ENCODE measurements around the gene PCDH15.

Gene PCDH15

GRCh38 chr10:54148508-54148907 lies 652.5 kb downstream of the PCDH15 start:
- H3K27me3 ChIP-seq (ENCODE audit: insufficient read depth, low read length), result no peaks in the 10 kb centered on the region
- H3K79me2 ChIP-seq (ENCODE audit: control insufficient read depth, insufficient read depth, low read length, unreplicated experiment), result no peaks in the 10 kb centered on the region
- H2AFZ ChIP-seq (ENCODE audit: low read length, unreplicated experiment), result no peak overlapping the region
- H3K4me1 ChIP-seq (ENCODE audit: control insufficient read depth, insufficient read depth, low read length, unreplicated experiment), result no peaks in the 10 kb centered on the region
- H3K27ac ChIP-seq (ENCODE audit: low read depth, low read length), result no peak overlapping the region
- no peak overlapping the region for H3K4me3 ChIP-seq (ENCODE audit: low read depth, low read length)
- H3K36me3 ChIP-seq (ENCODE audit: insufficient read depth, low read length), result no peaks in the 10 kb centered on the region

DNA sequence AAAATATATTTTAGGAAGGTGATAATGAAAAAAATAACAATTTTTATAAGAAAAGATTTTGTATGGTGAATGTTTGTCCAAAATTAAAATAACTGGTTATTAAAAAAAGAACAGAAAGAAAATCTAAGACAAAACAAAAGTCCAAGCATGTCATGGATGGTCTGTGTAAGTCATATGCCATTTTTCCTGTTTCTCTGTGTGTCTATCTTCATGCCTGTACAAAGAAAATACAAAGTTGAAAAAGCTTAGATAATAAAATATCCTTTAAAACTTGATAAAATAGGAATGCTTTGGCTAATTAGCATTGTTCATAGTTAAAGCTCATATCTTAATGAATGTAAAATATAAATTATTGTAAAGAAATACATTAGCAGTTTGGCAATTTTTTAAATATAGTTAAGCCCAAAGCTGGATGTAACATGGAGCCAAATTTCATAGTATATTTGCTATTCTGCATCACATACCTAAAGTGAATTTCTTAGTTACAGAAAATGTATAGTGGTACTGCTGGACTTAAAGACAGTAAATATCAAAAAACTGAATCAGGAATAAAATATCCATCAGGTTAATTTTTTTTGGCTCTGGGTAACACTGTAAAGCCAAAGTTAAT lies 661.1 kb downstream of the PCDH15 start:
- H3K79me2 ChIP-seq (ENCODE audit: control insufficient read depth, insufficient read depth, low read length, unreplicated experiment), result no peaks in the 10 kb centered on the region
- H3K36me3 ChIP-seq (ENCODE audit: insufficient read depth, low read length), result no peaks in the 10 kb centered on the region
- H3K27ac ChIP-seq (ENCODE audit: low read depth, low read length), result no peak overlapping the region
- no peaks in the 10 kb centered on the region for H3K27me3 ChIP-seq (ENCODE audit: insufficient read depth, low read length)
- no peaks in the 10 kb centered on the region for H3K4me1 ChIP-seq (ENCODE audit: control insufficient read depth, insufficient read depth, low read length, unreplicated experiment)
- H3K4me3 ChIP-seq (ENCODE audit: low read depth, low read length), result no peak overlapping the region
- H2AFZ ChIP-seq (ENCODE audit: low read length, unreplicated experiment), result no peak overlapping the region

DNA sequence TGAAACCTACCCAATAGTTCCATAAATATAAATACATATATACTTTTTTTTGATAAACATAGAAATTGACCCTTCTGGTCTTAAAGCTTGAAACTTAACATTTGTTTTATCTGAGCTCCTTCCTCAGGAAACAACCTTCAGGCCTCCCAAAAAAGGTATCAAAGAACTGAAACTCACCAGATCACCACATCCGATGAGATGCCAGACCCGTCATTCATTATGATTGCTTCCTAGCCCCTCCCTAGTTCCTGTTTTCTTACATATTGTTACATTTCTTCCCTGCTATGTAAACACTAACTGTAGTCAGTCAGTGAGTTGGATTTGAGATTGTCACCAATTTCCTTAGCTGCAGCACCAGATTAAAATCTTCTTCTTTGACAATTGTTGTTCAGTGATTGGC lies 663.6 kb downstream of the PCDH15 start:
- Histone ChIP-seq H3K36me3 (ENCODE audit: insufficient read depth, low read length) (no peaks in the 10 kb centered on the region), H3K79me2 (ENCODE audit: control insufficient read depth, insufficient read depth, low read length, unreplicated experiment) (no peaks in the 10 kb centered on the region), H3K4me1 (ENCODE audit: control insufficient read depth, insufficient read depth, low read length, unreplicated experiment) (no peaks in the 10 kb centered on the region), H2AFZ (ENCODE audit: low read length, unreplicated experiment) (no peak overlapping the region), H3K27me3 (ENCODE audit: insufficient read depth, low read length) (no peaks in the 10 kb centered on the region), H3K4me3 (ENCODE audit: low read depth, low read length) (no peak overlapping the region), H3K27ac (ENCODE audit: low read depth, low read length) (no peak overlapping the region)

DNA sequence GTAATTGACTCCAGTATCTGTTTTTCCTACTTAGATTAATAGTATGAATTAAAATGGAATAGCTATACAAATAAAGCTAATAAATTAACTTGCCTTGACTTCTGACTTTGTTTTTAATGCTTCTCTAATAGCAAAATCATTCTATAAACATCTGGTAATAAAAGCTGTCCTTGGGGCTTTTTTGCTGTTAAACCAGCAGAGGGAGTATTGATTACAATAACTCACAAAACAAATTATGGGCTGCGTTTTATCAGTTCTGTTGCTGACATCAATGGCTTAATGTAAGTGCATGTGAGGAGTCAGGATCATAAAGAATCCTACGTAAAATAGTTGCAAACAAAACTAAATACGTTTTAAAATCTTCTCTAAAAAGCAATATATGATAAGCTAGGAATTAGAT lies 667.8 kb downstream of the PCDH15 start:
- Histone ChIP-seq H3K4me3 (ENCODE audit: low read depth, low read length) (no peak overlapping the region), H3K79me2 (ENCODE audit: control insufficient read depth, insufficient read depth, low read length, unreplicated experiment) (no peaks in the 10 kb centered on the region), H2AFZ (ENCODE audit: low read length, unreplicated experiment) (no peak overlapping the region), H3K27me3 (ENCODE audit: insufficient read depth, low read length) (no peaks in the 10 kb centered on the region), H3K4me1 (ENCODE audit: control insufficient read depth, insufficient read depth, low read length, unreplicated experiment) (no peaks in the 10 kb centered on the region), H3K27ac (ENCODE audit: low read depth, low read length) (no peak overlapping the region), H3K36me3 (ENCODE audit: insufficient read depth, low read length) (no peaks in the 10 kb centered on the region)

- no peaks in the 10 kb centered on the region for H3K36me3 ChIP-seq (ENCODE audit: insufficient read depth, low read length)
- no peak overlapping the region for H3K4me3 ChIP-seq (ENCODE audit: low read depth, low read length)
- no peaks in the 10 kb centered on the region for H3K4me1 ChIP-seq (ENCODE audit: control insufficient read depth, insufficient read depth, low read length, unreplicated experiment)
- no peaks in the 10 kb centered on the region for H3K27me3 ChIP-seq (ENCODE audit: insufficient read depth, low read length)
- H3K79me2 ChIP-seq (ENCODE audit: control insufficient read depth, insufficient read depth, low read length, unreplicated experiment), result no peaks in the 10 kb centered on the region
- H2AFZ ChIP-seq (ENCODE audit: low read length, unreplicated experiment), result no peak overlapping the region
- H3K27ac ChIP-seq (ENCODE audit: low read depth, low read length), result no peak overlapping the region
These were observed 669.2 kb downstream of the PCDH15 start for GRCh38 chr10:54131833-54132232.

- Histone ChIP-seq H3K36me3 (ENCODE audit: insufficient read depth, low read length) (no peaks in the 10 kb centered on the region), H3K79me2 (ENCODE audit: control insufficient read depth, insufficient read depth, low read length, unreplicated experiment) (no peaks in the 10 kb centered on the region), H3K27ac (ENCODE audit: low read depth, low read length) (no peak overlapping the region), H2AFZ (ENCODE audit: low read length, unreplicated experiment) (no peak overlapping the region), H3K4me1 (ENCODE audit: control insufficient read depth, insufficient read depth, low read length, unreplicated experiment) (no peaks in the 10 kb centered on the region), H3K27me3 (ENCODE audit: insufficient read depth, low read length) (no peaks in the 10 kb centered on the region), H3K4me3 (ENCODE audit: low read depth, low read length) (no peak overlapping the region)
These were observed 670.6 kb downstream of the PCDH15 start for GRCh38 chr10:54130394-54130793.

- H3K27ac ChIP-seq (ENCODE audit: low read depth, low read length), result no peak overlapping the region
- H3K4me1 ChIP-seq (ENCODE audit: control insufficient read depth, insufficient read depth, low read length, unreplicated experiment), result no peaks in the 10 kb centered on the region
- no peaks in the 10 kb centered on the region for H3K27me3 ChIP-seq (ENCODE audit: insufficient read depth, low read length)
- H3K4me3 ChIP-seq (ENCODE audit: low read depth, low read length), result no peak overlapping the region
- H2AFZ ChIP-seq (ENCODE audit: low read length, unreplicated experiment), result no peak overlapping the region
- no peaks in the 10 kb centered on the region for H3K79me2 ChIP-seq (ENCODE audit: control insufficient read depth, insufficient read depth, low read length, unreplicated experiment)
- no peaks in the 10 kb centered on the region for H3K36me3 ChIP-seq (ENCODE audit: insufficient read depth, low read length)
These were observed 675.8 kb downstream of the PCDH15 start for GRCh38 chr10:54125098-54125747.

DNA sequence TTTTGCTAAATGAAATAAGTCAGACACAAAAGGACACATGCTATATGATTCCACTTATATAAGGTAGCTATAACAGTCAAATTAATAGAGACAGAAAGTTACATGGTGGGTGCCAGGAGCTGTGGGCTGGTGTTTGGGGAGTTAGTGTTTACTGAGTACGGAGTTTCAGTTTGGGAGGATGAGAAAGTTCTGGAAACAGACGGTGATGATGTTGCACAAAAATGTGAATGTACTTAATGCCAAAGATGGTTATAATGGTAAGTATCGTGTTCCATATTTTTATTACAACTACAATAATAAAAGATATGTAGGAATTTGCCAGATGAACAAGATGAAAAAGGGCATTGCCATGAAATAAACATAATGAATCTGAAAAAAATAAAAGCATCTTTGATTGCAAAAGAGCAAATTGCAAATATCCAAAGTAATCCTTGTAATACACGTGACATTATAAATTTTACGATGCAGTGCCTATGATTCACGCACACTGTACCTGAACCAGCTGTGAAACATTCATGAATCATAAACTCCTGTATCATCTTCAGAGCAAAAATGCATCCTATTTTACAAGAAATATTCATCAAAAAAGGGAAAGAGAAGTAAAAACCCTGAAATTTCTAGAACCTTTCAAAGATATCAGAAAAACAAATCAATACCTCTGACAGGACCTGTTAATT lies 676.7 kb downstream of the PCDH15 start:
- H3K36me3 ChIP-seq (ENCODE audit: insufficient read depth, low read length), result no peaks in the 10 kb centered on the region
- no peak overlapping the region for H3K27ac ChIP-seq (ENCODE audit: low read depth, low read length)
- no peak overlapping the region for H3K4me3 ChIP-seq (ENCODE audit: low read depth, low read length)
- no peak overlapping the region for H2AFZ ChIP-seq (ENCODE audit: low read length, unreplicated experiment)
- no peaks in the 10 kb centered on the region for H3K79me2 ChIP-seq (ENCODE audit: control insufficient read depth, insufficient read depth, low read length, unreplicated experiment)
- no peaks in the 10 kb centered on the region for H3K4me1 ChIP-seq (ENCODE audit: control insufficient read depth, insufficient read depth, low read length, unreplicated experiment)
- no peaks in the 10 kb centered on the region for H3K27me3 ChIP-seq (ENCODE audit: insufficient read depth, low read length)

GRCh38 chr10:54120806-54121205 lies 680.2 kb downstream of the PCDH15 start:
- no peaks in the 10 kb centered on the region for H3K79me2 ChIP-seq (ENCODE audit: control insufficient read depth, insufficient read depth, low read length, unreplicated experiment)
- H3K4me3 ChIP-seq (ENCODE audit: low read depth, low read length), result no peak overlapping the region
- no peaks in the 10 kb centered on the region for H3K27me3 ChIP-seq (ENCODE audit: insufficient read depth, low read length)
- H2AFZ ChIP-seq (ENCODE audit: low read length, unreplicated experiment), result no peak overlapping the region
- H3K4me1 ChIP-seq (ENCODE audit: control insufficient read depth, insufficient read depth, low read length, unreplicated experiment), result no peaks in the 10 kb centered on the region
- H3K27ac ChIP-seq (ENCODE audit: low read depth, low read length), result no peak overlapping the region
- no peaks in the 10 kb centered on the region for H3K36me3 ChIP-seq (ENCODE audit: insufficient read depth, low read length)

GRCh38 chr10:54108961-54109360 lies 692.1 kb downstream of the PCDH15 start:
- H3K4me1 ChIP-seq (ENCODE audit: control insufficient read depth, insufficient read depth, low read length, unreplicated experiment), result no peaks in the 10 kb centered on the region
- no peak overlapping the region for H3K4me3 ChIP-seq (ENCODE audit: low read depth, low read length)
- no peaks in the 10 kb centered on the region for H3K27me3 ChIP-seq (ENCODE audit: insufficient read depth, low read length)
- no peak overlapping the region for H3K27ac ChIP-seq (ENCODE audit: low read depth, low read length)
- H2AFZ ChIP-seq (ENCODE audit: low read length, unreplicated experiment), result no peak overlapping the region
- no peaks in the 10 kb centered on the region for H3K79me2 ChIP-seq (ENCODE audit: control insufficient read depth, insufficient read depth, low read length, unreplicated experiment)
- H3K36me3 ChIP-seq (ENCODE audit: insufficient read depth, low read length), result no peaks in the 10 kb centered on the region

GRCh38 chr10:54096892-54097291 lies 704.1 kb downstream of the PCDH15 start:
- no peaks in the 10 kb centered on the region for H3K36me3 ChIP-seq (ENCODE audit: insufficient read depth, low read length)
- no peak overlapping the region for H2AFZ ChIP-seq (ENCODE audit: low read length, unreplicated experiment)
- no peak overlapping the region for H3K27ac ChIP-seq (ENCODE audit: low read depth, low read length)
- no peaks in the 10 kb centered on the region for H3K27me3 ChIP-seq (ENCODE audit: insufficient read depth, low read length)
- no peak overlapping the region for H3K4me3 ChIP-seq (ENCODE audit: low read depth, low read length)
- no peaks in the 10 kb centered on the region for H3K79me2 ChIP-seq (ENCODE audit: control insufficient read depth, insufficient read depth, low read length, unreplicated experiment)
- H3K4me1 ChIP-seq (ENCODE audit: control insufficient read depth, insufficient read depth, low read length, unreplicated experiment), result no peaks in the 10 kb centered on the region

Measured in ACC112 (cell line).